ENCODE measurements around the gene XXYLT1.
"Not testable (repeated sequence)": the region's sequence is repeated elsewhere in the genome, so short reads cannot be mapped to it uniquely, and the experiment has no call there.

Gene XXYLT1

DNA sequence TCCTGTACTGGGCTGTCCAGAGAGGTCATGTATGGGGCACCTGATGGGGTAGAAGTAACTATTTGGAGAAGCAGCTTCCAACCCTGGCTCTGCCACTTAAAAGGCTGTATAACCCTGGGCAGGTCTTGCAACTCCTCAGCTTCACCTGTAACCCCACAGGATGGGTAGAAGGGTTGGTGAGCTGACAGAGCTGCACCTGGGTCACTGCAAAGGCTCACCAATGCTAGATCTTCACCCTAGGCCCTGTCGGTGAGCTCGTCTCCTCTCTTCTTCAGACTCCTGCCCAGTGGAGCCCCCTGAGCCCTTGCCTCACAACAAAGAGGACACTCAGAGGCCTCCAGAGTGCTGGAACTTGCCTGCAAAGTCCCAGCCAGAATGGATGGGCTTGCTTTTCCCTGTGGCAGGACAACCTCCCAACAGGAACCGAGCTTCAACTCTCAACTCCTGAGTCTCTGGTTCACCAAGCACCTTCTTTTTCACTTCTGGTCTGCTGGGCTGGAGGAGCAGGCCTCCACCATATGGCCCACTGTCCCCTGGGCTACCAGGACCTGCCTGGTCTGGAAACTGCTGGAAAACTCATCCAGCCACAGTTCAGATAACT lies 45.9 kb downstream of the XXYLT1 start:
- no peak for FAIRE-seq

DNA sequence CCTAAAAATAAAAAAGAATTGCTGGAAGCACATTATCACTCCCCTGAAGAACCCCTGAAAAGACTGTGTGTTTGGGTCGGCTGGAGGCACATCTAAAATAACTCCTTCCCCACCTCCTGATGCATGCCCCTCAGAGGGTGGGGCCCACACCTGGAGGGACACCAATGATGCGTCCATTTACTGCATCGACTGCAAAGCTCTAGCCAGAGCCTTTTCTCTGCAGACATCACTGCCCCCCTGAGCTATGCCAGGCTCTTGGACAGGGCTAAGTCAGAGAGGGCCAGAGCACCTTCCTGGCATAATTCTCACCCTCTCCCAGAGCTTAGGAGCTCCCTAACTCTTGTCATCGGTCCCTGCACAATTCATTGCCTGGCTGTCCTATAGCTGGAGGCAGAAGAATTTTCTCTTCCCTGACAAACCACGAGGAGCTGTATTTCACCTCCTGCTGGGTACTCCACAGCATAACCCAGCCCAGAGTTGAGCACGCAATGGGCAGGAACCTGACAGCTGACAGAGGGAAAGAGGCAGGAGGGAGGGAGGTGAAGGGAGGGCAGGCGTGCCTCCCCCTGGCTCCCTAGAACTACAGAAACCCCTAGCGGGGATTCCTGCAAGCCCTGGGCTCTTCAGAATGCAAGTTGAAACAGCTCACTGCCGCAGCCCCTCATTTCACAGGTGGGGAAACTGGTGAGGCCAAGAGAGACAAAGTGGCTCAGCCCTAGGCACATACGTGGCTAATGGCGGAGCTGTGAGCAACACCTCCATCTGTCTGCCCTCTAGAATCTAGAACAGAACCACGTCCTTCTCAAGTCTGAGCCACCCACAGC lies 46.6 kb downstream of the XXYLT1 start:
- no peak for FAIRE-seq

DNA sequence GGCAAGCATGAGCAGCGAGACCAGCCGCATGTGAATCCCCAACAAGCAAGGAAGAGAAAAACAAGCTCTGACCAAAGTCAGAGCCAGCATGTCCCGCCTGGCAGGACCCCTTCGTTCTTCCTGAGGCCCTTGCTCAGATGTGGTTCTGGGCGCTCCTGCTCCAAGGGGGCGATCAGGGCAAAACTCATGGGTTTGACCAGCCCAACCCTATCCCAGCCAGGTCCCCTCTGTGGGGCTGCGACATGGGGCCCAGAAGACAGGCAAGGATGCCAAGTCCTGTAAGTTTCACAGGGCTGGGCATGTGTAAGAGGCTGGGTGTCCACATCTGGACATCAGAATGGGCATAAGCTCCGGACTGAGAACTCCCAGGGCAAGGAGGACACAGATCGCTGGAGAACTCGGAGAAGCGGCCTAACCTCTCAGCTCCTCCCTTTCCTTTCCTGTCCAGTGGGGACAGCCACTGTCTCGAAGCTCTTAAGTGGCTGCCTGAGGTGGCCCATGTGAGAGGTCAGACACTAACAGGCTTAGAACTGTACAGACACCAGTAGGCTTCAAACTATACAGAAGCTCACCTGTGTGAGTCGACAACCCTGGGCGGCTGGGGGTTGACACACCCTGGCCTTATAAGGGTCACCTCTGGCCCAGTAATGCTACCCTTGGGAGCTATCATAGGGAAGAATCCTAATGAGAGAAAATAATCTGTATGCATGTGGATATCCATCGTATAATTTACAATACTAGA lies 48.9 kb downstream of the XXYLT1 start:
- FAIRE-seq, result no peak

DNA sequence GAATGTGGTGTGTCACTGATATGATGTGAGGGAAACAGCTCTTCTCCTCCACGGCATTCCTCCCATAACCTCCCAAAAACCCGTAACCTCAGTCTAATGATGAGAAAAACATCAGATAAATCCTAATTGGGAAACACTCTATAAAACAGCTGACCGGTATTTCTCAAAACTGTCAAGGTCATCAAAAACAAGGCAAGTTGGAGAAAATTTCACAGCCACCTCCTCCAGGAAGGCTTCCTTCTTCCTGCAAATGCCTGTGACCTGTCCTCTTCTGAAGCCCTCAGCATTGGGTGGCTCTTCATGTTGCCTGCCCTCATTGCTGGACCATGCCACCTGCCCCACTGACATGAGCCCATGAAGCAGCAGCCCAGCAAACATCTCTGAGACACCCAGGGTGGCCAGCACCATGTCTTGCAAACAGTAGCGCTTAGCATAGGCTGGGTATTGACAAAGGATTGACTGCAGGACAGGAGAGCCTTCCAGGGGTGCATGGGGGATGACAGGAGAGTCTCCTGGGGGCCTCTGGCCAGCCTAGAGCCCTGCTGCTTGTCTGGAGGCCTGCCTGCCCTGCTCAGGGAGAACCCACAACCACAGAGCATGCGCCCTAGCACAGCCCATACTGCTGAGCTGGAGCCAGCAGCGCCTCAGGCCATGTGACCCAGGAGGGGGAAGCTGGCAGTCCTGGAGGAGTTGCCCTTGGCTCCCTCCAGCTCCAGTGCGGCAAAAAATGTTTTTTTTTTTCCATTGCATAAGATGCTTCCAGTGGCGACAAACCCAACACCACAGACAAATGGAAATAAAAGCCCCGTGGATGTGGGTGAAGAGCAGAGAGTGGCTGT lies 49.7 kb downstream of the XXYLT1 start:
- no peak for FAIRE-seq

DNA sequence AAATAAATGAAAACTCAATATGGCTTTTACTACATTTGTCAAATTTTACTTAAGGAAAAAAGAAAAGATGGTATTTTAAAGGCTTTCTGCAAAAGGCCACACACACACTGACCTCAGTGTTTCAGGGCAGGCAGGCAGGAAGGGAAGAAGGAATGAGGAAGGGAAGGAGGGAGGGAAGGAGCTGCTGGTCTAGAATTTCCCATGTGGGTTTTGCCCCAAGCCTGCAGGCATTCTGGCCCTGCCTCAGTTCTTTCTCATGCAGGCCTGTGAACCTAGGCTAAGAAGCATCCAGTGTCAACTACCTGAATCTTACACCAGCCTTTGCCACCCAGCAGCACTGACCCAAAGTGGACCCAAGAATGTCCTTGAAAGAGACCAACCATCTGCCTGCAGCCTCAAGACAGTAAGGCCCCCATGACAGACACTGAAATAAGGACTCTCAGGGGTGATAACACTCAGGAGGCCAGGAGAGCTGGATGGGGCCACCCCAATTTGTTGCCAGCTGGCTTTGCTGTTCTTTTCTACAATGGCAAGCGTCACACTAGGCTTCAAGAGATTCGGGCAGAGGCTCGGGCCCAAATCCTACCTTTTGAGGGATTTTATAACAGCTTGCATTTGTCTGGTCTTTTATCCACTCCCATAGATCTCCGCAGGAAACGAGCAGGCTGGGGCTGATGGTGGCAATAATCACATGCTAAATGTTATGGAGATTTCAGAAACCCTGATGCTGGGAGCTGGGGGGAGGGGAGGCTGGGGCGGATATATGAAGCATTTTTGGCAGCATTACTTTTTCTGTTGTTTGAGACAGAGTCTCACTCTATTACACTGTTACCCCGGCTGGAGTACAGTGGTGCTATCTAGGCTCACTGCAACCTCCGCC lies 51.4 kb downstream of the XXYLT1 start:
- FAIRE-seq, result no peak

DNA sequence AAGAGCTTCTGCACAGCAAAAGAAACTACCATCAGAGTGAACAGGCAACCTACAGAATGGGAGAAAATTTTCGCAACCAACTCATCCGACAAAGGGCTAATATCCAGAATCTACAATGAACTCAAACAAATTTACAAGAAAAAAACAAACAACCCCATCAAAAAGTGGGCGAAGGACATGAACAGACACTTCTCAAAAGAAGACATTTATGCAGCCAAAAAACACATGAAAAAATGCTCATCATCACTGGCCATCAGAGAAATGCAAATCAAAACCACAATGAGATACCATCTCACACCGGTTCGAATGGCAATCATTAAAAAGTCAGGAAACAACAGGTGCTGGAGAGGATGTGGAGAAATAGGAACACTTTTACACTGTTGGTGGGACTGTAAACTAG lies 52.6 kb downstream of the XXYLT1 start:
- FAIRE-seq, result not testable (repeated sequence)

DNA sequence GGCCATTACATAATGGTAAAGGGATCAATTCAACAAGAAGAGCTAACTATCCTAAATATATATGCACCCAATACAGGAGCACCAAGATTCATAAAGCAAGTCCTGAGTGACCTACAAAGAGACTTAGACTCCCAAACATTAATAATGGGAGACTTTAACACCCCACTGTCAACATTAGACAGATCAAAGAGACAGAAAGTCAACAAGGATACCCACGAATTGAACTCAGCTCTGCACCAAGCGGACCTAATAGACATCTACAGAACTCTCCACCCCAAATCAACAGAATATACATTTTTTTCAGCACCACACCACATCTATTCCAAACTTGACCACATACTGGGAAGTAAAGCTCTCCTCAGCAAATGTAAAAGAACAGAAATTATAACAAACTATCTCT lies 55.4 kb downstream of the XXYLT1 start:
- FAIRE-seq, result not testable (repeated sequence)

DNA sequence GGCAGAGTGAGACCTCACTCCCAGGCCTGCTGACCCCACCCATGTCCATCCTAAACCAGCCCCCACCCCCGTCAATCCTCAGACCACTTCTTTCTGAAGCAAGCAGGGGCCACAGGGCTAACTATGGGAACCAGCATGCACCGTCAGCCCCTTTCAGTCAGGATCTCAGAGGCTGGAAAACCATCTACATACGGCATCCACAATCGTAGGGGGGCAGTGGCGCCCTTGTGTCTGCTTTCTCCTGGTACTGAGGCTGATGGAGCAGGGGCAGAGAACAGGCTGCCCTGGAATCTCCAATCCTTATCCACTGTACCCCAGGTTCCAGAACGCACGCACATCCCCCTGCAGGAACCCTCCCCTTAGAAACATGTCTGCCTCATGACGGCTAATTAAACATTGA lies 56.6 kb downstream of the XXYLT1 start:
- no peak for FAIRE-seq

DNA sequence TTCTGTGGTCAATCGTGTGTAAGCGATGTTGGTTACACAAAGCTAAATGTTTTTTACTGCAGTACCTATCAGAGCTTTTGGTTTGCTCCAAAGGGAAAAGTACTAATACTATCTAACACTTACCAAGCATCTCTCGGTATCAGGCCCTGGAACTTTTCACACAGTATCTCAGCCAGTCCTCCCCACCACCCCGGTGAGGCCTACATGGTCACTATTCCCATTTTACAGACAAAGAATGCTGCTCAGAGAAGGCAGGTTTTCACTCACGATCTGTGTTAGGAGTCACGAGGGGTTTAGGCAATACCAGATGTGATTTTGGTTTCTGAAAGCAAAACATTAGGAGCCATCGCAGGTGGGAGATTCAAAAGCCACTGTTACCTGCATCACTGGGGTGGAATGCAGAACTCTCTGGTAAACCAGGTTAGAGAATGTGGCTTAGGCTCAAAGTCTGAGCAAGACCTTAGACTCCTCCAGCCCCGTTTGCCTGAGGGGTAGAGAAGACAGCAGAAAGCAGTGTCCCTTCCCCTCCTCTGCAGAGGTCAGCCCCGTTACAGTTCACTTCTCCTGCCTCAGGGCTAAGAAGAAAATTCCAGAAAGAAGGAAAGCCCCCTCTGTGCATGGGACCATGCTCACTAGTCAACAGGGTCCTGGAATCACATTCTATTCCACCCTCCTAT lies 57.2 kb downstream of the XXYLT1 start:
- no peak for FAIRE-seq

DNA sequence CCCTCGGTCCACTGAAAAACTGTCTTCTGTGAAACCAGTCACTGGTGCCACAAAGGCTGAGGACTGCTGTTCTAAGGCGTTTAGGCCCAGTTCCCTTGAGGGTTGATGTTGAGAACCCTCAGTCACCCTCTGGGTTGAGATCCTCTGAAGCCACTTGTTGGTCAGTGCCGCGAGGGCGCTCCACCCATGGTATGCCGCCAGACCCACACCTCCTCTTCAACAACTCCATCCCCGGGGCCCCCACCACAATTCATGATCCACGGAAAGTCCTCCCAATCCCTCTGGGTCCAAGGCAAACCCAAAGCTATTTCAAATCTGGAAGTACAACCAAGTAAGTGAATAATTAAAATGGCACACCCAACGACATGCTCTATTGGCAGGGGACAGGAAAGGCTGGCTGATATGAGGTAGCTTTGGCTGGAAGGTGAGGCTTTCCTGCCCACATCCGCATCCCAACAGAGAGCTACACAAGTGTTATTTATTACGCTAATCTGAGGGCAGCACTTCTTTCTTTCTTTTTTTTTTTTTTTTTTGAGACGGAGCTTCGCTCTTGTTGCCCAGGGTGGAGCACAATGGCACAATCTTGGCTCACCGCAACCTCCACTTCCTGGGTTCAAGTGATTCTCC lies 58.1 kb downstream of the XXYLT1 start:
- no peak for FAIRE-seq

DNA sequence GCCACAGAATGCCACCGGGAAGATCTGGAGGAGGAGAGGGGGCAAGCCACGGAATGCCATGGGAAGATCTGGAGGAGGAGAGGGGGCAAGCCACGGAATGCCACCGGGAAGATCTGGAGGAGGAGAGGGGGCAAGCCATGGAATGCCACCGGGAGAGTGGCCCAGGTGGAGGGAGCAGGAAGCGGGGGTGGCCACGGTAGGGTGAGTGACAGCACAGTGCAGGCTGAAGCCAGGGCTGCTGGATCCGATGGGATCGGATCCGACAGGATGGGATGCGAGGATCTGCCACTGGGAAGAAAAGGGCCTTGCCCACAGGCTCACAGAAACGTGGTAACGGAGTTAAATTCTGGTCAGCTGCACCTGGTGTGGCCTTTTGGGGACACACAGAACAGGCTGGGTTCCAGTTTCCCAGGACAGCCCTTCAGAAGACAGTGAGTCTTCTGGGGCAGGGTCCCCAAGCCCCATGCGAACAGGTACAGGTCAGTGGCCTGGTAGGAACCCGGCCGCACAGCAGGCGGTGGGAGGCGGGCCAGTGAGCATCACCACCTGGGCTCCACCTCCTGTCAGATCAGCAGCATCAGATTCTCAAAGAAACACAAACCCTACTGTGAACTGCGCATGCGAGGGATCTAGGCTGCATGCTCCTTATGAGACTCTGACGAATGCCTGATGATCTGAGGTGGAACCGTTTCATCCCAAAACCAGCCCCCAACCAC lies 58.8 kb downstream of the XXYLT1 start:
- FAIRE-seq, result no peak

DNA sequence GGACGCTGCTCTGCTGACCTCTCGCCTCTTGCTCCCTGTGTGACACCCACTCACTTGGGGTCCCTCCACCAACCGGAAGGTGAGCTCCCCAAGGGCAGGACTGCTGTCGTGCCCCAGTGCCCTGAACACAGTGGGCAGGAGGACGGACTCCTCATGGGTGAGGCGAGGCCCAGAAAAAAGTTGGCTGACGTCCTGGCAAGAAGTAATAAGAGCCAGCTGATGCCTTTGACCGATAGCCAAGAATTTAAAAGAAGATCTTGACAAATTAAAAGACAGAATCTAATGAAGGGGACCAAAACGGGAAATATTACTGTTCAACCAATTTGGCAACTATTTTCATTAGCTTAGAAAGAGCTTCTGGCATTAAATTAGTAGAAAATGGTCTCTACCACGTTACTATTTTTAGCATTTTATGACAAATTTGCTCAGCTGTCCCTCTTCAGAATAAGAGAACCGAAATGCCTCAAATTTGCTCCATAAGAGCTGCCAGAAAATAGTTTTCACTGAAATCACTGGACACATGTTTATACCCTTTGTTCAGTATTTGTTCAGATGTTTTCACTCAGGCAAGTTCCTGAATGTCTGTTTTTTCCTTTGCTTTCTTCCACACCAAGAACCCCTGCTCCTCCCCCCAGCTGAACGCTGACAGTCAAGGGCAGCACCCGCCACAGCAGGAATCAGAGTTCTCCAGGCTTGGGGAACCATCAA lies 60.5 kb downstream of the XXYLT1 start:
- FAIRE-seq, result no peak

DNA sequence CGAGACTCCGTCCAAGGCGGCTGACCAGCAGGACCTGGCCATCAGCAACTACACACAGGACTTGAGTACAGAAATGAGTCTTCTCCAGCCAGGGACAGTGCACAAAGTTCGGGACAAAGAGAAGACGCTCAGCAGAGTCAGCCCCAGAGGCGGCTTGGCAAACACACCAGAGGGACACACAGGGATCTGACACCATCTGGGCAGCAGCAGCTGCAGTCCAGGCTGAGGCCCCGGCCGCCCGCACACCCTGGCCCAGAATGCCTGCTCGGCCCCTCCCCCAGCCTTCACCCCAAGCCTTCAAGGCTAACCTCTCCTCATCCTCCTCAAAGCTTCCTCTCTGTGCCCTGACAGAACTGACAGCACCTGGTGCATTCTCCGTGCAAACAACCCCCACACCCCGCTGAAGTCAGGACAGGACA lies 61.1 kb downstream of the XXYLT1 start:
- no peak for FAIRE-seq

DNA sequence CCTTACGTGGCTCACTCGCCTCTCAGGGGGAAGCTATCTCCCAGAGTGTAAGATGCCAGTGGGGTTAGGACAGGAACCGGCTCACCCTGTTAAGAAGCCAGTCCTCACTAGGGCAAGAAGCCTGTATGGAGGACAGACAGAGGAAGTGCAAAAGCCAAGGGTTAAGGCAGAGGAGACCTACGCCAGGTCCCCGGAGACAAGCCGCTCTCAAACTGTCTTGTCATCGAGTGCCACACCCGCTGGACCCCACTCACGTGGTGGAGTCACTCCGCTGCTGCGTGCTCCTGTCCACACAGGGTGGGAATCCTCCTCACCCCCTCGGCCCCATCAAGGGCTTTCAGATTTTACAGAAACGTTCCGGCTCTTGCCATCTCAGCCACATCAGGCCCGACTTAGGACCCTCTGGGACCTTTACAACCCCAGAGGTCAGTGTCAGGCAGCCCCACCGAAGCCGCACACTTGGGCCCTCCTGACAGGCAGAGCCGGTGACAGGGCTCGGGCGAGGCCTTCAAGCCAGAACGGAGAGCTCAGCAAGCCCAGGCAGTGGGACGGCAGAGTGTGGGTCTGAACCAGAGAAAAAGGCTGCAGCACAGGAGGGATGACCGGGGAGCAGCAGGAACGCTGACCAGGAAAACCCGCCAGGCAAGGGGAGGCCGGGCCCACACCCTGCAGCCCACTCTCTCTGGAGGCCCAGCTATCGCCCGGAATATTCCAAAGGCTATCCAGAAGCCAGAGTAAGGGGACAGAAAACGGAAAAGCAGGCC lies 61.7 kb downstream of the XXYLT1 start:
- FAIRE-seq, result no peak

DNA sequence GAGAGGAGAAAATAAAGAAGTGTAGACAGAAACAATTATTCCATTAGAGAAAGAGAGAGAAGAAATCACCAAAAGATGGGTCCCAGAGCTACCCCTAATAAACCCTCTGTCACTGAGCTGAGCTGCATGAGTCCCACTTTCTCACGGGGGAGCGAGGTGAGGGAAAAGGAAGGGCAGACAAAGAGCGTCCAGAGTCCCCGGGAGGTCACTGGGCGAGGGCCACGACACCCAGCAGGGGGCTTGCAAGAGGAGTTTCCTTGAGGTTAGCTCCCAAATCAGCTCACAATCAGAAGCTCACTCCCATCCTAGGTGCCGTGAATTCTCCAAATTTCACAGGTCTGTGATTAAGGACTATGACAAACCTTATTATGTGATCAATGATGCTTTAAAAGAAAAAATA lies 62.3 kb downstream of the XXYLT1 start:
- FAIRE-seq, result no peak

DNA sequence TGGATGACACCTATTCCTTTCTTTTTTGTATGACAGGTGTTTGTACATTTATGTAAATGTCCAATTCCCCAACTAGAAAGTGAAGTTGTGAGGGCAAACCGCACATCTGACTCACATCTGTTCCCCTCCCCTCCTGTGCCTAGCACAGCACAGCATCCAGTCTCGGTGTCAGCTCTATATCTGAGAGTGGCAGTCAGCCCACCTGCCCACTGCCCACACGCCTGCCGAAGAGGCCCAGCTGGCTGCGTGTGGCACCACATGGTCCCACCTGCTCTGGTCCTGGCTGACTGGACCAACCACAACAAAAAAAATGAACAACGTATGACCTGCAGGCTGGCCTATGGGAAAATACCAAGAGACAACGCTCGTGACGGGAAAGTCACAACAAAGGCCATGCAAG lies 62.8 kb downstream of the XXYLT1 start:
- no peak for FAIRE-seq

DNA sequence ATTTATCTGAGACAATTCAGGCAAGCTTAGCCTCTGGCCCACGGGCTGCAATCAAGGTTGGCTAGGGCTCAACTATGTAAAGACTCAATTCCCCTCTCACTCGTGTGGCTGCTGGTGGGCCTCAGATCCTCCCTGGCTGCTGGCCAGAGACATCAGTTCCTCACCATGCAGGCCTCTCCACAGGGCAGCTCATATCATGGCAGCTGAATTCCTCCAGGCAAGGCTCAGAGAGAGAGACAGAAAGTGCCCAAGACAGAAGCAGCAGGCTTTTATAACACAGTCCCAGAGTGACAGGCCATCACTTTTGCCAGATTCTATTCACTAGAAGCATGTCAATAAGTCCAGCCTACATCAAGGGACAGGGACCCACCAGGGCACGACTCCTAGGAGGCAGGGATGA lies 63.2 kb downstream of the XXYLT1 start:
- FAIRE-seq, result no peak

DNA sequence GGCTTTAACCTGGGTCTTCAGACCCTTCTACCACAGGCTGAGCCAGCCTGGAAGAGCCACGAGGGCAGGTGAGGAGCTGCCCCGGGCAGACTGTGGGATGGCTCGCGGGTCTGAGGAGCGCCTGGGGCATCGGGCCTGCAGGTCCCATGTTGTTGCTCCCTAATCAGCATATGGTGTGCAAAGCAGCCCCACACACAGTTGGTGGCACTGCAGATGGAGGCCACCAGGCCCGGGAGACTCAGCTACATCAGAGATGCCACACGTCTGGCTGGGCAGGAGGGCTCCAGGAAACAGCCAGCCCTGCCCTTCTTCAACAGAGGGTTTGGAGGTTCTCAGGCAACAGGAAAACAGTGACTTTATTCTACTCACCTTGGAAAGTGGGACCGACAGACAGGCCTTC lies 63.9 kb downstream of the XXYLT1 start:
- no peak for FAIRE-seq

Data from islet of Langerhans (tissue), 1 donor.